ENCODE results near the gene FBXO34. TPM values are rescaled to one million over a fixed set of nuclear protein-coding genes. Genes with fewer than 3 reads are reported as not detected.

FBXO34 gene
- total and polyA plus RNA-seq, 2 of the 13 experiments (the other 11 are each of a cell fraction or from before 2014, with no cell fraction given), result 8.8 to 13.5 TPM

DNA sequence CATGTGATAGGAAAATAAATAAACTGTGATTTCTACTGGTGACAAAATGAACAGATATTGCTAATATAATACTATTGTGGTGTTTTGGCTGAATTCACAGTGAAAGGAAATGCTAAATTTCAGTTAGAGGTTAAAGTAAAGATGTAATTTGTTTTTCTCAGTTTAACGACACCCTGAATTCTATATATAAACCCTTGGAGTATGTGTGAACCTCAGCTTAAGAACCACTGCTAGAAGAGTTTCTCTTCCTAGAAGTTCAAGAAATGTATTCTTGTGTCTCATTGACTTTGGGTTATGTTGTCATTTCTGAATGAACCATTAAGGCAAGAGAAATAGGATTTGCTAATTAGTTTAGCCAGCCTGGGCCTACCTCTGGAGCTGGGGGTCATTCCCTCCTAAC, 8.2 kb downstream of the FBXO34 start (continued):
- TF ChIP-seq, protein P1, sequence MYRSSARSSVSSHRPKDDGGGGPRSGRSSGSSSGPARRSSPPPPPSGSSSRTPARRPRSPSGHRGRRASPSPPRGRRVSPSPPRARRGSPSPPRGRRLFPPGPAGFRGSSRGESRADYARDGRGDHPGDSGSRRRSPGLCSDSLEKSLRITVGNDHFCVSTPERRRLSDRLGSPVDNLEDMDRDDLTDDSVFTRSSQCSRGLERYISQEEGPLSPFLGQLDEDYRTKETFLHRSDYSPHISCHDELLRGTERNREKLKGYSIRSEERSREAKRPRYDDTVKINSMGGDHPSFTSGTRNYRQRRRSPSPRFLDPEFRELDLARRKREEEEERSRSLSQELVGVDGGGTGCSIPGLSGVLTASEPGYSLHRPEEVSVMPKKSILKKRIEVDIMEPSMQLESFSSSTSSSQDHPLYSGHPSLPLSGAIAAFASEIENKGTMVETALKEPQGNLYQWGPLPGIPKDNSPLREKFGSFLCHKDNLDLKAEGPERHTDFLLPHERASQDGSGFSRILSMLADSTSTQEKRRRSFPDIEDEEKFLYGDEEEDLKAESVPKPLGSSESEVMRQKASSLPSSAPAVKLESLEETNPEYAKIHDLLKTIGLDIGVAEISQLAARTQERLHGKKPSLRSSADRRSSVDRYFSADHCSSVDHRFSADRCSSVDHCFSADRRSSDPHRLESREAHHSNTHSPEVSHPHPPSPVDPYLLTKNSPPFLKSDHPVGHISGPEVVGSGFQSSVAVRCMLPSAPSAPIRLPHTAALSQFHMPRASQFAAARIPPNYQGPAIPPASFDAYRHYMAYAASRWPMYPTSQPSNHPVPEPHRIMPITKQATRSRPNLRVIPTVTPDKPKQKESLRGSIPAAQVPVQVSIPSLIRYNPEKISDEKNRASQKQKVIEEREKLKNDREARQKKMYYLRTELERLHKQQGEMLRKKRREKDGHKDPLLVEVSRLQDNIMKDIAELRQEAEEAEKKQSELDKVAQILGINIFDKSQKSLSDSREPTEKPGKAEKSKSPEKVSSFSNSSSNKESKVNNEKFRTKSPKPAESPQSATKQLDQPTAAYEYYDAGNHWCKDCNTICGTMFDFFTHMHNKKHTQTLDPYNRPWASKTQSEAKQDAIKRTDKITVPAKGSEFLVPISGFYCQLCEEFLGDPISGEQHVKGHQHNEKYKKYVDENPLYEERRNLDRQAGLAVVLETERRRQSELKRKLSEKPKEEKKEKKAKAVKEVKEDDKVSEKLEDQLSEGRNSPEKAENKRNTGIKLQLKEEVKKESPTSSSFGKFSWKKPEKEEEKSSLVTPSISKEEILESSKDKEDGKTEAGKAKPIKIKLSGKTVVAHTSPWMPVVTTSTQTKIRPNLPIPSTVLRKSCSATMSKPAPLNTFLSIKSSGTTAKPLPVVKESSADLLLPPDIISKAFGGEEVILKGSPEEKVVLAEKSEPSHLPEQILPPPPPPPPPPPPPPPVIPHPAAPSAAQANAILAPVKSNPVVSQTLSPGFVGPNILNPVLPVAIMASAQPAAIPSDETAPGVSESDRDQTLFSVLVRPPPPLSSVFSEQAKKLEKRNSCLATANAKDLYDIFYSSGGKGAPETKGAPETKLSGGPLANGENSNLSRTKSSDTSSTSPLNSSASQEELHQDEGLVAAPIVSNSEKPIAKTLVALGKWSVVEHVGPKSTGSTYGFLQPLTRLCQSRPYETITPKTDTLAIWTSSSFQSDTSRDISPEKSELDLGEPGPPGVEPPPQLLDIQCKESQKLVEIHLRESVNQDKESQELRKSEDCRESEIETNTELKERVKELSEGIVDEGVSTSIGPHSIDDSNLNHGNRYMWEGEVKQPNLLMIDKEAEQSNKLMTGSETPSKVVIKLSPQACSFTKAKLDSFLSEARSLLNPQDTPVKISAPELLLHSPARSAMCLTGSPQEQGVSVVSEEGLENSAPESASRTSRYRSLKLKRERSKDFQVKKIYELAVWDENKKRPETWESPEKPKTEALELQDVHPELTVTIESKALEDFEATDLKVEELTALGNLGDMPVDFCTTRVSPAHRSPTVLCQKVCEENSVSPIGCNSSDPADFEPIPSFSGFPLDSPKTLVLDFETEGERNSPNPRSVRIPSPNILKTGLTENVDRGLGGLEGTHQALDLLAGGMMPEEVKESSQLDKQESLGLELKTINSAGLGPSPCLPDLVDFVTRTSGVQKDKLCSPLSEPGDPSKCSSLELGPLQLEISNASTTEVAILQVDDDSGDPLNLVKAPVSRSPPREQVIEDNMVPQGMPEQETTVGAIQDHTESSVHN (CRISPR knock-in tag; IDR thresholded peaks at IDR 0.05), result no peak
- TF ChIP-seq, protein P2, sequence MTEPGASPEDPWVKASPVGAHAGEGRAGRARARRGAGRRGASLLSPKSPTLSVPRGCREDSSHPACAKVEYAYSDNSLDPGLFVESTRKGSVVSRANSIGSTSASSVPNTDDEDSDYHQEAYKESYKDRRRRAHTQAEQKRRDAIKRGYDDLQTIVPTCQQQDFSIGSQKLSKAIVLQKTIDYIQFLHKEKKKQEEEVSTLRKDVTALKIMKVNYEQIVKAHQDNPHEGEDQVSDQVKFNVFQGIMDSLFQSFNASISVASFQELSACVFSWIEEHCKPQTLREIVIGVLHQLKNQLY (CRISPR knock-in tag; IDR thresholded peaks at IDR 0.05), result no peak
- TF ChIP-seq, protein P3, sequence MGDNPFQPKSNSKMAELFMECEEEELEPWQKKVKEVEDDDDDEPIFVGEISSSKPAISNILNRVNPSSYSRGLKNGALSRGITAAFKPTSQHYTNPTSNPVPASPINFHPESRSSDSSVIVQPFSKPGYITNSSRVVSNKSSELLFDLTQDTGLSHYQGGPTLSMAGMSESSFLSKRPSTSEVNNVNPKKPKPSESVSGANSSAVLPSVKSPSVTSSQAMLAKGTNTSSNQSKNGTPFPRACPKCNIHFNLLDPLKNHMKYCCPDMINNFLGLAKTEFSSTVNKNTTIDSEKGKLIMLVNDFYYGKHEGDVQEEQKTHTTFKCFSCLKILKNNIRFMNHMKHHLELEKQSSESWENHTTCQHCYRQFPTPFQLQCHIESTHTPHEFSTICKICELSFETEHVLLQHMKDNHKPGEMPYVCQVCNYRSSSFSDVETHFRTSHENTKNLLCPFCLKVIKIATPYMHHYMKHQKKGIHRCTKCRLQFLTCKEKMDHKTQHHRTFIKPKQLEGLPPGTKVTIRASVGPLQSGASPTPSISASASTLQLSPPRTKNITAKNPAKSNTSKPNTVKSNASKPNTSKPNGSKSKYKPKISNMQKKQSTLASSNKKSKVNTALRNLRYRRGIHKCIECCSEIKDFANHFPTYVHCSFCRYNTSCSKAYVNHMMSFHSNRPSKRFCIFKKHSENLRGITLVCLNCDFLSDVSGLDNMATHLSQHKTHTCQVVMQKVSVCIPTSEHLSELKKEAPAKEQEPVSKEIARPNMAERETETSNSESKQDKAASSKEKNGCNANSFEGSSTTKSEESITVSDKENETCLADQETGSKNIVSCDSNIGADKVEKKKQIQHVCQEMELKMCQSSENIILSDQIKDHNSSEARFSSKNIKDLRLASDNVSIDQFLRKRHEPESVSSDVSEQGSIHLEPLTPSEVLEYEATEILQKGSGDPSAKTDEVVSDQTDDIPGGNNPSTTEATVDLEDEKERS (CRISPR knock-in tag; IDR thresholded peaks at IDR 0.05), result no peak
- TF ChIP-seq GZF1 (CRISPR knock-in tag; IDR thresholded peaks at IDR 0.05) (no peak), RFX1 (IDR thresholded peaks at IDR 0.05) (no peak), ZNF124 (CRISPR knock-in tag; IDR thresholded peaks at IDR 0.05) (no peak)
- TF ChIP-seq, protein P4, sequence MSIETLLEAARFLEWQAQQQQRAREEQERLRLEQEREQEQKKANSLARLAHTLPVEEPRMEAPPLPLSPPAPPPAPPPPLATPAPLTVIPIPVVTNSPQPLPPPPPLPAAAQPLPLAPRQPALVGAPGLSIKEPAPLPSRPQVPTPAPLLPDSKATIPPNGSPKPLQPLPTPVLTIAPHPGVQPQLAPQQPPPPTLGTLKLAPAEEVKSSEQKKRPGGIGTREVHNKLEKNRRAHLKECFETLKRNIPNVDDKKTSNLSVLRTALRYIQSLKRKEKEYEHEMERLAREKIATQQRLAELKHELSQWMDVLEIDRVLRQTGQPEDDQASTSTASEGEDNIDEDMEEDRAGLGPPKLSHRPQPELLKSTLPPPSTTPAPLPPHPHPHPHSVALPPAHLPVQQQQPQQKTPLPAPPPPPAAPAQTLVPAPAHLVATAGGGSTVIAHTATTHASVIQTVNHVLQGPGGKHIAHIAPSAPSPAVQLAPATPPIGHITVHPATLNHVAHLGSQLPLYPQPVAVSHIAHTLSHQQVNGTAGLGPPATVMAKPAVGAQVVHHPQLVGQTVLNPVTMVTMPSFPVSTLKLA (IDR thresholded peaks at IDR 0.05), result no peak

All from HepG2 (cell line).